Effector CD4-positive, alpha-beta T cell (primary cell): ENCODE results near the gene CHL1.

Source experiments
- DNase-seq: peaks from one replicate; pipeline ENCODE4 v3.0.0-alpha.2; 2020

CHL1 gene

GRCh38 chr3:418239-418929 is 221.8 kb downstream of the CHL1 start:
- DNase-seq = no peak

GRCh38 chr3:420584-420983 is 224.0 kb downstream of the CHL1 start:
- no peak for DNase-seq

- no peak for DNase-seq
Observed at GRCh38 chr3:425079-425478, 228.5 kb downstream of the CHL1 start.

- DNase-seq = no peak
Observed at GRCh38 chr3:426072-426471, 229.5 kb downstream of the CHL1 start.

- no peak for DNase-seq
Observed at GRCh38 chr3:427128-427527, 230.6 kb downstream of the CHL1 start.

- DNase-seq = no peak
Observed at GRCh38 chr3:430186-430585, 233.6 kb downstream of the CHL1 start.

- no peak for DNase-seq
Observed at GRCh38 chr3:435161-435560, 238.6 kb downstream of the CHL1 start.

- DNase-seq = no peak
Observed at GRCh38 chr3:436053-436452, 239.5 kb downstream of the CHL1 start.

GRCh38 chr3:440826-441225 is 244.3 kb downstream of the CHL1 start:
- no peak for DNase-seq

GRCh38 chr3:445960-446359 is 249.4 kb downstream of the CHL1 start:
- DNase-seq = no peak

- DNase-seq = no peak
Observed at GRCh38 chr3:447671-448070, 251.1 kb downstream of the CHL1 start.

GRCh38 chr3:449711-450110 is 253.1 kb downstream of the CHL1 start:
- DNase-seq = no peak

- no peak for DNase-seq
Observed at GRCh38 chr3:452221-452620, 255.7 kb downstream of the CHL1 start.

GRCh38 chr3:453106-453505 is 256.5 kb downstream of the CHL1 start:
- DNase-seq = no peak

GRCh38 chr3:454986-455385 is 258.4 kb downstream of the CHL1 start:
- no peak for DNase-seq

GRCh38 chr3:458124-458523 is 261.6 kb downstream of the CHL1 start:
- DNase-seq = no peak

GRCh38 chr3:458653-459310 is 262.2 kb downstream of the CHL1 start:
- no peak for DNase-seq
